Breast epithelium (tissue), 3 donors: ENCODE data around the gene H3-3A.

Source experiments
- POLR2A ChIP-seq: fragments of 450-650 bp; IDR thresholded peaks from one replicate; pipeline ENCODE4 v1.6.1; 2016; ENCODE audit warnings: antibody characterized with exemption, mild to moderate bottlenecking, moderate library complexity
- POLR2AphosphoS5 ChIP-seq, 3 donors: sonication (generic); formaldehyde crosslinking; IDR thresholded peaks; one replicate each; pipeline ENCODE4 v1.6.1; 2017; ENCODE audit warnings: antibody characterized with exemption in 3 of 3
- TF ChIP-seq, protein P1 (sequence below), 3 donors: fragments of 450-650 bp; IDR thresholded peaks; one replicate each; pipeline ENCODE4 v1.5.1; 2016 to 2017; ENCODE audit warnings: antibody characterized with exemption in 3 of 3, mild to moderate bottlenecking in 3 of 3, moderate library complexity in 3 of 3

GRCh38 chr1:226021401-226021800, 41.1 kb upstream of the H3-3A start:
- TF ChIP-seq, protein P1, sequence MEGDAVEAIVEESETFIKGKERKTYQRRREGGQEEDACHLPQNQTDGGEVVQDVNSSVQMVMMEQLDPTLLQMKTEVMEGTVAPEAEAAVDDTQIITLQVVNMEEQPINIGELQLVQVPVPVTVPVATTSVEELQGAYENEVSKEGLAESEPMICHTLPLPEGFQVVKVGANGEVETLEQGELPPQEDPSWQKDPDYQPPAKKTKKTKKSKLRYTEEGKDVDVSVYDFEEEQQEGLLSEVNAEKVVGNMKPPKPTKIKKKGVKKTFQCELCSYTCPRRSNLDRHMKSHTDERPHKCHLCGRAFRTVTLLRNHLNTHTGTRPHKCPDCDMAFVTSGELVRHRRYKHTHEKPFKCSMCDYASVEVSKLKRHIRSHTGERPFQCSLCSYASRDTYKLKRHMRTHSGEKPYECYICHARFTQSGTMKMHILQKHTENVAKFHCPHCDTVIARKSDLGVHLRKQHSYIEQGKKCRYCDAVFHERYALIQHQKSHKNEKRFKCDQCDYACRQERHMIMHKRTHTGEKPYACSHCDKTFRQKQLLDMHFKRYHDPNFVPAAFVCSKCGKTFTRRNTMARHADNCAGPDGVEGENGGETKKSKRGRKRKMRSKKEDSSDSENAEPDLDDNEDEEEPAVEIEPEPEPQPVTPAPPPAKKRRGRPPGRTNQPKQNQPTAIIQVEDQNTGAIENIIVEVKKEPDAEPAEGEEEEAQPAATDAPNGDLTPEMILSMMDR (IDR thresholded peaks at IDR 0.05), result no peak
- TF ChIP-seq POLR2AphosphoS5 (IDR thresholded peaks at IDR 0.05) (no peak), POLR2A (no peak)
